ENCODE data around the gene IL5.

Gene IL5

GRCh38 chr5:132498152-132498551, 45.2 kb downstream of the IL5 start:
- no peak for DNase-seq

- peak; percentile 80 for DNase-seq
Measured at GRCh38 chr5:132497488-132497997, 45.8 kb downstream of the IL5 start.

- peak; percentile 91 for DNase-seq
Measured at GRCh38 chr5:132496631-132497487, 46.5 kb downstream of the IL5 start.

GRCh38 chr5:132496191-132496630, 47.1 kb downstream of the IL5 start:
- no peak for DNase-seq

GRCh38 chr5:132495667-132496190, 47.6 kb downstream of the IL5 start:
- peak; percentile 91 for DNase-seq

GRCh38 chr5:132493821-132494220, 49.5 kb downstream of the IL5 start:
- no peak for DNase-seq

GRCh38 chr5:132493241-132493640, 50.1 kb downstream of the IL5 start:
- peak; percentile 10 for DNase-seq

- DNase-seq: peak; percentile 13
Measured at GRCh38 chr5:132492386-132493125, 50.8 kb downstream of the IL5 start.

Data from left hindlimb (tissue), 1 donor.